ENCODE measurements around the gene PPP1R16B.
"Not testable (repeated sequence)": the region's sequence is repeated elsewhere in the genome, so short reads cannot be mapped to it uniquely, and the experiment has no call there.

Gene PPP1R16B

GRCh38 chr20:38853759-38854158 is 48.3 kb downstream of the PPP1R16B start:
- Histone ChIP-seq H3K4me3 (ENCODE audit: low read length in 2 of 2) (no peak overlapping the region), H3K27me3 (ENCODE audit: control insufficient read depth in 1 of 2, insufficient read depth in 2 of 2, low read length in 2 of 2) (peaks cover 0 to 2% of the 10 kb centered on the region in 2 donors), H3K36me3 (ENCODE audit: control insufficient read depth in 2 of 2, insufficient read depth in 2 of 2, low read length in 2 of 2) (no peaks in the 10 kb centered on the region), H3K27ac (ENCODE audit: low read length) (no peak overlapping the region), H3K9me3 (ENCODE audit: control insufficient read depth in 2 of 2, low read length in 2 of 2) (no peaks in the 10 kb centered on the region), H3K4me1 (ENCODE audit: control insufficient read depth, insufficient read depth, low read length) (no peaks in the 10 kb centered on the region), H3K9ac (ENCODE audit: low read length in 2 of 2) (no peak overlapping the region)

GRCh38 chr20:38854654-38855066 is 49.2 kb downstream of the PPP1R16B start:
- Histone ChIP-seq H3K9ac (ENCODE audit: low read length in 2 of 2) (no peak overlapping the region), H3K27ac (ENCODE audit: low read length) (no peak overlapping the region), H3K27me3 (ENCODE audit: control insufficient read depth in 1 of 2, insufficient read depth in 2 of 2, low read length in 2 of 2) (peaks cover 0 to 2% of the 10 kb centered on the region in 2 donors), H3K9me3 (ENCODE audit: control insufficient read depth in 2 of 2, low read length in 2 of 2) (no peaks in the 10 kb centered on the region), H3K4me1 (ENCODE audit: control insufficient read depth, insufficient read depth, low read length) (no peaks in the 10 kb centered on the region), H3K36me3 (ENCODE audit: control insufficient read depth in 2 of 2, insufficient read depth in 2 of 2, low read length in 2 of 2) (no peaks in the 10 kb centered on the region), H3K4me3 (ENCODE audit: low read length in 2 of 2) (no peak overlapping the region)

- peaks cover 0 to 2% of the 10 kb centered on the region in 2 donors for H3K27me3 ChIP-seq (ENCODE audit: control insufficient read depth in 1 of 2, insufficient read depth in 2 of 2, low read length in 2 of 2)
- no peak overlapping the region for H3K9ac ChIP-seq (ENCODE audit: low read length in 2 of 2)
- H3K4me3 ChIP-seq (ENCODE audit: low read length in 2 of 2), result no peak overlapping the region
- H3K36me3 ChIP-seq (ENCODE audit: control insufficient read depth in 2 of 2, insufficient read depth in 2 of 2, low read length in 2 of 2), result no peaks in the 10 kb centered on the region
- H3K9me3 ChIP-seq (ENCODE audit: control insufficient read depth in 2 of 2, low read length in 2 of 2), result no peaks in the 10 kb centered on the region
- H3K27ac ChIP-seq (ENCODE audit: low read length), result no peak overlapping the region
- H3K4me1 ChIP-seq (ENCODE audit: control insufficient read depth, insufficient read depth, low read length), result no peaks in the 10 kb centered on the region
Measured at GRCh38 chr20:38855356-38855755, 49.9 kb downstream of the PPP1R16B start.

- no peak overlapping the region for H3K4me3 ChIP-seq (ENCODE audit: low read length in 2 of 2)
- H3K9me3 ChIP-seq (ENCODE audit: control insufficient read depth in 2 of 2, low read length in 2 of 2), result no peaks in the 10 kb centered on the region
- H3K27me3 ChIP-seq (ENCODE audit: control insufficient read depth in 1 of 2, insufficient read depth in 2 of 2, low read length in 2 of 2), result peaks cover 0 to 2% of the 10 kb centered on the region in 2 donors
- H3K4me1 ChIP-seq (ENCODE audit: control insufficient read depth, insufficient read depth, low read length), result no peaks in the 10 kb centered on the region
- no peak overlapping the region for H3K9ac ChIP-seq (ENCODE audit: low read length in 2 of 2)
- H3K27ac ChIP-seq (ENCODE audit: low read length), result no peak overlapping the region
- no peaks in the 10 kb centered on the region for H3K36me3 ChIP-seq (ENCODE audit: control insufficient read depth in 2 of 2, insufficient read depth in 2 of 2, low read length in 2 of 2)
Measured at GRCh38 chr20:38856570-38856969, 51.1 kb downstream of the PPP1R16B start.

- Histone ChIP-seq H3K27ac (ENCODE audit: low read length) (no peak overlapping the region), H3K36me3 (ENCODE audit: control insufficient read depth in 2 of 2, insufficient read depth in 2 of 2, low read length in 2 of 2) (no peaks in the 10 kb centered on the region), H3K27me3 (ENCODE audit: control insufficient read depth in 1 of 2, insufficient read depth in 2 of 2, low read length in 2 of 2) (peaks cover 0 to 2% of the 10 kb centered on the region in 2 donors), H3K4me3 (ENCODE audit: low read length in 2 of 2) (no peak overlapping the region), H3K4me1 (ENCODE audit: control insufficient read depth, insufficient read depth, low read length) (no peaks in the 10 kb centered on the region), H3K9ac (ENCODE audit: low read length in 2 of 2) (no peak overlapping the region), H3K9me3 (ENCODE audit: control insufficient read depth in 2 of 2, low read length in 2 of 2) (no peaks in the 10 kb centered on the region)
Measured at GRCh38 chr20:38857703-38858102, 52.2 kb downstream of the PPP1R16B start.

GRCh38 chr20:38859070-38859690 is 53.7 kb downstream of the PPP1R16B start:
- H3K4me1 ChIP-seq (ENCODE audit: control insufficient read depth, insufficient read depth, low read length), result no peaks in the 10 kb centered on the region
- no peaks in the 10 kb centered on the region for H3K36me3 ChIP-seq (ENCODE audit: control insufficient read depth in 2 of 2, insufficient read depth in 2 of 2, low read length in 2 of 2)
- no peaks in the 10 kb centered on the region for H3K27me3 ChIP-seq (ENCODE audit: control insufficient read depth in 1 of 2, insufficient read depth in 2 of 2, low read length in 2 of 2)
- no peak overlapping the region for H3K9ac ChIP-seq (ENCODE audit: low read length in 2 of 2)
- H3K4me3 ChIP-seq (ENCODE audit: low read length in 2 of 2), result no peak overlapping the region
- H3K27ac ChIP-seq (ENCODE audit: low read length), result no peak overlapping the region
- H3K9me3 ChIP-seq (ENCODE audit: control insufficient read depth in 2 of 2, low read length in 2 of 2), result no peaks in the 10 kb centered on the region

- not testable (repeated sequence) for H3K9me3 ChIP-seq (ENCODE audit: control insufficient read depth in 2 of 2, low read length in 2 of 2); H3K27me3 ChIP-seq (ENCODE audit: control insufficient read depth in 1 of 2, insufficient read depth in 2 of 2, low read length in 2 of 2); H3K4me1 ChIP-seq (ENCODE audit: control insufficient read depth, insufficient read depth, low read length); H3K9ac ChIP-seq (ENCODE audit: low read length in 2 of 2); H3K27ac ChIP-seq (ENCODE audit: low read length); H3K36me3 ChIP-seq (ENCODE audit: control insufficient read depth in 2 of 2, insufficient read depth in 2 of 2, low read length in 2 of 2); H3K4me3 ChIP-seq (ENCODE audit: low read length in 2 of 2)
Measured at GRCh38 chr20:38859857-38860256, 54.4 kb downstream of the PPP1R16B start.

GRCh38 chr20:38861071-38861401 is 55.5 kb downstream of the PPP1R16B start:
- H3K27ac ChIP-seq (ENCODE audit: low read length), result no peak overlapping the region
- no peaks in the 10 kb centered on the region for H3K36me3 ChIP-seq (ENCODE audit: control insufficient read depth in 2 of 2, insufficient read depth in 2 of 2, low read length in 2 of 2)
- H3K9ac ChIP-seq (ENCODE audit: low read length in 2 of 2), result no peak overlapping the region
- H3K4me1 ChIP-seq (ENCODE audit: control insufficient read depth, insufficient read depth, low read length), result no peaks in the 10 kb centered on the region
- no peaks in the 10 kb centered on the region for H3K9me3 ChIP-seq (ENCODE audit: control insufficient read depth in 2 of 2, low read length in 2 of 2)
- no peaks in the 10 kb centered on the region for H3K27me3 ChIP-seq (ENCODE audit: control insufficient read depth in 1 of 2, insufficient read depth in 2 of 2, low read length in 2 of 2)
- no peak overlapping the region for H3K4me3 ChIP-seq (ENCODE audit: low read length in 2 of 2)

- Histone ChIP-seq H3K4me1 (ENCODE audit: control insufficient read depth, insufficient read depth, low read length) (no peaks in the 10 kb centered on the region), H3K9me3 (ENCODE audit: control insufficient read depth in 2 of 2, low read length in 2 of 2) (no peaks in the 10 kb centered on the region), H3K27ac (ENCODE audit: low read length) (no peak overlapping the region), H3K27me3 (ENCODE audit: control insufficient read depth in 1 of 2, insufficient read depth in 2 of 2, low read length in 2 of 2) (no peaks in the 10 kb centered on the region), H3K4me3 (ENCODE audit: low read length in 2 of 2) (no peak overlapping the region), H3K36me3 (ENCODE audit: control insufficient read depth in 2 of 2, insufficient read depth in 2 of 2, low read length in 2 of 2) (no peaks in the 10 kb centered on the region), H3K9ac (ENCODE audit: low read length in 2 of 2) (no peak overlapping the region)
Measured at GRCh38 chr20:38862226-38862625, 56.7 kb downstream of the PPP1R16B start.

GRCh38 chr20:38863024-38863851 is 57.7 kb downstream of the PPP1R16B start:
- Histone ChIP-seq H3K27me3 (ENCODE audit: control insufficient read depth in 1 of 2, insufficient read depth in 2 of 2, low read length in 2 of 2) (peaks cover 0 to 2% of the 10 kb centered on the region in 2 donors), H3K4me3 (ENCODE audit: low read length in 2 of 2) (no peak overlapping the region), H3K4me1 (ENCODE audit: control insufficient read depth, insufficient read depth, low read length) (no peaks in the 10 kb centered on the region), H3K36me3 (ENCODE audit: control insufficient read depth in 2 of 2, insufficient read depth in 2 of 2, low read length in 2 of 2) (no peaks in the 10 kb centered on the region), H3K9ac (ENCODE audit: low read length in 2 of 2) (no peak overlapping the region), H3K27ac (ENCODE audit: low read length) (no peak overlapping the region), H3K9me3 (ENCODE audit: control insufficient read depth in 2 of 2, low read length in 2 of 2) (no peaks in the 10 kb centered on the region)

- no peaks in the 10 kb centered on the region for H3K4me1 ChIP-seq (ENCODE audit: control insufficient read depth, insufficient read depth, low read length)
- no peaks in the 10 kb centered on the region for H3K36me3 ChIP-seq (ENCODE audit: control insufficient read depth in 2 of 2, insufficient read depth in 2 of 2, low read length in 2 of 2)
- no peak overlapping the region for H3K4me3 ChIP-seq (ENCODE audit: low read length in 2 of 2)
- H3K9me3 ChIP-seq (ENCODE audit: control insufficient read depth in 2 of 2, low read length in 2 of 2), result no peaks in the 10 kb centered on the region
- peaks cover 0 to 2% of the 10 kb centered on the region in 2 donors for H3K27me3 ChIP-seq (ENCODE audit: control insufficient read depth in 1 of 2, insufficient read depth in 2 of 2, low read length in 2 of 2)
- H3K9ac ChIP-seq (ENCODE audit: low read length in 2 of 2), result no peak overlapping the region
- H3K27ac ChIP-seq (ENCODE audit: low read length), result no peak overlapping the region
Measured at GRCh38 chr20:38864662-38865061, 59.2 kb downstream of the PPP1R16B start.

Measured in stomach smooth muscle (tissue), 2 donors.